Transverse colon (tissue), 4 donors: ENCODE measurements around the gene FAM43A. TPM values are rescaled to one million over a fixed set of nuclear protein-coding genes. Genes with fewer than 3 reads are reported as not detected.

Experiments used
- DNase-seq: peaks from one replicate; pipeline ENCODE4 v3.0.0-alpha.2; 2019
- H3K27ac ChIP-seq, 4 donors: fragments of 200-600 bp; sonication (generic); 2 replicates each; pipeline ENCODE4 v1.5.1; 2016 to 2018; ENCODE audit warnings: inconsistent platforms in 4 of 4
- H3K27me3 ChIP-seq: fragments of 200-600 bp; sonication (generic); 2 replicates; pipeline ENCODE4 v1.5.1; 2017; ENCODE audit warnings: inconsistent platforms
- H3K36me3 ChIP-seq, 4 donors: fragments of 200-600 bp; sonication (generic); 2 replicates each; pipeline ENCODE4 v1.5.1; 2017 to 2019; ENCODE audit warnings: inconsistent platforms in 4 of 4
- H3K4me1 ChIP-seq, 4 donors: fragments of 200-600 bp; sonication (generic); 2 replicates each; pipeline ENCODE4 v1.5.1; 2017 to 2020; ENCODE audit warnings: inconsistent platforms in 4 of 4
- H3K4me3 ChIP-seq, 4 donors: fragments of 200-600 bp; sonication (generic); 1 replicate in 1 of 4; 2 replicates in 3 of 4; pipeline versions ENCODE4 v1.5.1 to v1.6.1; 2017 to 2019; ENCODE audit warnings: inconsistent platforms in 4 of 4
- H3K9me3 ChIP-seq, 2 donors: fragments of 200-600 bp; sonication (generic); 2 replicates each; pipeline ENCODE4 v1.5.1; 2017 to 2019; ENCODE audit warnings: inconsistent platforms in 2 of 2
- CTCF ChIP-seq, 5 experiments: fragments of 200-600 bp in 3 of 5; fragments of 450-650 bp in 2 of 5; sonication (generic) in 3 of 5; IDR thresholded peaks; 1 replicate in 2 of 5; 2 replicates in 3 of 5; pipeline ENCODE4 v1.5.1; 2016 to 2017; ENCODE audit warnings: antibody characterized with exemption in 5 of 5, inconsistent platforms in 3 of 5, mild to moderate bottlenecking in 2 of 5, moderate library complexity in 1 of 5
- EP300 ChIP-seq: sonication (generic); formaldehyde crosslinking; IDR thresholded peaks from one replicate; pipeline ENCODE4 v1.6.1; 2017; ENCODE audit warnings: antibody characterized with exemption, low read depth
- POLR2A ChIP-seq: fragments of 450-650 bp; IDR thresholded peaks from one replicate; pipeline ENCODE4 v1.6.1; 2016; ENCODE audit warnings: antibody characterized with exemption, mild to moderate bottlenecking, moderate library complexity
- POLR2AphosphoS5 ChIP-seq, 3 donors: sonication (generic); formaldehyde crosslinking; IDR thresholded peaks; one replicate each; pipeline ENCODE4 v1.6.1; 2016; ENCODE audit warnings: antibody characterized with exemption in 3 of 3
- WGBS, 2 donors: methylation state at CpG; one replicate each; pipeline ENCODE4 v1.1.5; 2018; ENCODE audit warnings: low coverage in 1 of 2; 5-methylcytosine and 5-hydroxymethylcytosine counted together
- in situ Hi-C, 4 donors: fragments of 200-750 bp; cut with MboI; loops; one replicate each; pipeline versions ENCODE4 v1.15.0 to v1.15.1; 2017; ENCODE audit warnings: low sequenced_read_pairs in 3 of 4, low pct_ligation_motif_present in 1 of 4, low pct_unique_long_range_greater_than_20kb in 1 of 4
- intact Hi-C: fragments of 100-400 bp; cut with DNase I; formaldehyde crosslinking; loops from one replicate; pipeline ENCODE4 v1.15.1; 2023; ENCODE audit warnings: low total_unique reads
- total RNA-seq, 4 donors: library from RNA; depleted of rRNA; stranded (reverse); fragments of >200 nt; gene quantifications; one replicate each; pipeline ENCODE4 v1.1.0, GENCODE V29; 2016

The FAM43A gene
- total RNA-seq, 4 donors from 2014 or later, result 31.2 to 111 (median 95.9) TPM

GRCh38 chr3:194661946-194662345 is 23.7 kb upstream of the FAM43A start:
- Histone ChIP-seq H3K4me1 (peaks cover 0 to 3% (median 0%) of the 10 kb centered on the region in 4 donors), H3K4me3 (no peak overlapping the region), H3K9me3 (no peaks in the 10 kb centered on the region), H3K27ac (no peak overlapping the region), H3K27me3 (no peaks in the 10 kb centered on the region), H3K36me3 (peaks cover 0 to 43% (median 21%) of the 10 kb centered on the region in 4 donors)
- in situ Hi-C loops (loop anchor here in 1 of 4 donors (25.0 kb wide), 1 partner anchor 875 kb away; the partner anchor contains the start of gene PPP1R2), intact Hi-C loops (no loop called here)
- TF ChIP-seq CTCF (IDR thresholded peaks at IDR 0.05) (no peak), POLR2A (no peak), POLR2AphosphoS5 (IDR thresholded peaks at IDR 0.05) (no peak), EP300 (no peak)
- WGBS, 2 donors, result 71 to 92% methylated on average over 2 to 6 of the region's 6 CpGs
- no peak for DNase-seq

GRCh38 chr3:194664857-194665256 is 20.8 kb upstream of the FAM43A start:
- no peaks in the 10 kb centered on the region for H3K9me3 ChIP-seq
- no peak for TF ChIP-seq CTCF (IDR thresholded peaks at IDR 0.05)
- TF ChIP-seq POLR2A, result no peak
- no peak for TF ChIP-seq POLR2AphosphoS5 (IDR thresholded peaks at IDR 0.05)
- TF ChIP-seq EP300, result no peak
- peaks cover 0 to 1% (median 0%) of the 10 kb centered on the region in 4 donors for H3K4me1 ChIP-seq
- intact Hi-C loops, result loop anchor here (5.0 kb wide), 1 partner anchor 1772 kb away; no protein-coding TSS in a partner anchor
- in situ Hi-C loops, result loop anchor here in 1 of 4 donors (25.0 kb wide), 1 partner anchor 872 kb away; the partner anchor contains the start of gene PPP1R2
- no peak overlapping the region for H3K4me3 ChIP-seq
- H3K27me3 ChIP-seq, result no peaks in the 10 kb centered on the region
- WGBS, 2 donors, result 90 to 94% methylated on average over 7 of the region's 7 CpGs
- H3K27ac ChIP-seq, result no peak overlapping the region
- peaks cover 0 to 31% (median 13%) of the 10 kb centered on the region in 4 donors for H3K36me3 ChIP-seq
- no peak for DNase-seq

- no peak overlapping the region for H3K4me3 ChIP-seq
- no peak for DNase-seq
- peaks cover 12 to 17% (median 13%) of the 10 kb centered on the region in 4 donors for H3K4me1 ChIP-seq
- WGBS, 2 donors, result 75 to 80% methylated on average over 1 to 7 of the region's 7 CpGs
- no peaks in the 10 kb centered on the region for H3K9me3 ChIP-seq
- no peaks in the 10 kb centered on the region for H3K27me3 ChIP-seq
- no peak for TF ChIP-seq CTCF (IDR thresholded peaks at IDR 0.05)
- no peak for TF ChIP-seq POLR2A
- TF ChIP-seq POLR2AphosphoS5 (IDR thresholded peaks at IDR 0.05), result no peak
- TF ChIP-seq EP300, result no peak
- peaks cover 0 to 27% (median 12%) of the 10 kb centered on the region in 4 donors for H3K36me3 ChIP-seq
- in situ Hi-C loops, result loop anchor here in 1 of 4 donors (25.0 kb wide), 1 partner anchor 870 kb away; the partner anchor contains the start of gene PPP1R2
- H3K27ac ChIP-seq, result no peak overlapping the region
- intact Hi-C loops, result loop anchor here (5.0 kb wide), 1 partner anchor 1770 kb away; no protein-coding TSS in a partner anchor
Observed at GRCh38 chr3:194667363-194667762, 18.3 kb upstream of the FAM43A start.

- Histone ChIP-seq H3K9me3 (no peaks in the 10 kb centered on the region), H3K36me3 (peaks cover 0 to under 1% (median 0%) of the 10 kb centered on the region in 4 donors), H3K4me1 (peaks cover 13 to 23% (median 14%) of the 10 kb centered on the region in 4 donors), H3K27ac (peak overlapping the region; percentile 84 to 92 (median 90)), H3K27me3 (peaks cover 3% of the 10 kb centered on the region), H3K4me3 (peak overlapping the region; percentile 62 to 87 (median 69))
- DNase-seq, result no peak
- in situ Hi-C loops, result loop anchor here in 3 of 4 donors (10.0 to 25.0 kb wide), 4 partner anchors 443 to 866 kb away; partner anchors contain the start of gene PPP1R2 (in 1 of the 3)
- TF ChIP-seq CTCF (IDR thresholded peaks at IDR 0.05), result peak; percentile 53 to 76 (median 65)
- no peak for TF ChIP-seq POLR2A
- 0 to 1% methylated on average over 5 of the region's 5 CpGs for WGBS, 2 donors
- intact Hi-C loops, result no loop called here
Observed at GRCh38 chr3:194671511-194671899, 14.2 kb upstream of the FAM43A start.
